HTR-8/SVneo (cell line): Measurements from ENCODE around the gene COA6.
"Not testable (repeated sequence)": the region's sequence is repeated elsewhere in the genome, so short reads cannot be mapped to it uniquely, and the experiment has no call there.

Experiments
- DNase-seq: peaks from one replicate; pipeline ENCODE4 v3.0.0; 2011; ENCODE audit warnings: low spot score, mixed read lengths; ENCODE audit not compliant: insufficient read length
- FAIRE-seq: peaks from 2 replicates; lab custom pipeline; 2011; peaks lifted over from hg19 to GRCh38; lab: Jason Lieb, UNC

Gene COA6

GRCh38 chr1:234368320-234369032, 4.8 kb upstream of the COA6 start:
- no peak for FAIRE-seq
- no peak for DNase-seq

GRCh38 chr1:234369033-234369430, 4.2 kb upstream of the COA6 start:
- FAIRE-seq: no peak
- DNase-seq: no peak

DNA sequence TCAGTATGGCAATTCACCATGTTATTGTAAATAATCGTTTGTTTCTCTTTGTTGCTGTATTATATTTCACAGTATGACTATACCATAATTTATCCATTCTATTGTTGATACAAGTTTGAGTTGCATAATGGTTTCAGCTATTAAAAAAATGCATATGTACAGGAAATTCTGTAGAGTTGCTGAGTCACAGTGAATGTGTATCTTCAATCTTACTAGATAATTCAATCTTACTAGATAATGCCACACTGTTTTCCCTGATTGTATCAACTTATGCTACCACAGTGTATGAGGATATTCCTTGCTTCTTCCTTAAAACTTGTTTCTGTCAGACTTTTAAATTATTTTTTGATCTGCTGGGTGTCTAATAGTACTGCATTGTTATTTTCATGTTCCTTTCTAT, 3.5 kb upstream of the COA6 start:
- FAIRE-seq: no peak
- no peak for DNase-seq

- FAIRE-seq (no peak), DNase-seq (no peak)
These were observed 1.8 kb upstream of the COA6 start for GRCh38 chr1:234371414-234371813.

GRCh38 chr1:234372011-234372757, 1.1 kb upstream of the COA6 start:
- no peak for FAIRE-seq
- DNase-seq: no peak

GRCh38 chr1:234373959-234374254, 651 bp downstream of the COA6 start:
- DNase-seq (no peak), FAIRE-seq (no peak)

GRCh38 chr1:234375672-234376071, 2.4 kb downstream of the COA6 start:
- no peak for DNase-seq
- no peak for FAIRE-seq

DNA sequence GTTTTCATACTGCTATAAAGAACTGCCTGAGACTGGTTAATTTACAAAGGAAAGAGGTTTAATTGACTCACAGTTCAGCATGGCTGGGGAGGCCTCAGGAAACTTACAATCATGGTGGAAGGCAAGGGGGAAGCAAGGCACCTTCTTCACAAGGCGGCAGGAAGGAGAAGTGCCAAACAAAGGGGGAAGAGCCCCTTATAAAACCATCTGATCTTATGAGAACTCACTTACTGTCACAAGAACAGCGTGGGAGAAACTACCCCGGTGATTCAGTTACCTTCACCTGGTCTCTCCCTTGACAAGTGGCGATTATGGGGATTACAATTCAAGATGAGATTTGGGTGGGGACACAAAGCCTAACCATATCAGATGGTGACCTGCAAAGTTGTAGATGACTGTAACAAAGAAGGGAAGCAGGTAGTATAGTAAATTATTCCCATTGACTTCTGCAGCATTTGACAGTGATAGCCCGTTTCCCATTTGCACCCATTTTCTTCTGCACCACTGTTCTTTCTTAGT, 6.4 kb downstream of the COA6 start:
- not testable (repeated sequence) for FAIRE-seq, DNase-seq

GRCh38 chr1:234381699-234382555, 8.7 kb downstream of the COA6 start:
- no peak for DNase-seq
- FAIRE-seq: no peak

- DNase-seq: no peak
- FAIRE-seq: no peak
These were observed 12.9 kb downstream of the COA6 start for GRCh38 chr1:234386122-234386521.

DNA sequence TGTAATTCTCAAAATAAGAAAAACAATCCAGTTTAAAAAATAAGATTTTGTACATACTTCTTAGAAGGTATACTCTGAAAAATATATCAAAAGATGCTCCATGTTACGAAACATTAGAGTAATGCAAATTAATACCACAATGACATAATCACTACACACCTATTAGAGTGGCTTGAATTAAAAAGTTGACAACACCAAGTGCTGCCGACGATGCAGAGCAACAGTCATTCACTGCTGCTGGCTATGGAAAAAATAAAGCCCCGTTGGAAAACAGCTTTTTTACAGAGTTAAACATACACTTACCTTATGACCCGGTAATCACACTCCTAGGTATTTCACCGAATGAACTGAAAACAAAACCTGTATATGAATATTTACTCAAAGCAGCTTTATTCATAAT, 14.8 kb downstream of the COA6 start:
- FAIRE-seq: no peak

DNA sequence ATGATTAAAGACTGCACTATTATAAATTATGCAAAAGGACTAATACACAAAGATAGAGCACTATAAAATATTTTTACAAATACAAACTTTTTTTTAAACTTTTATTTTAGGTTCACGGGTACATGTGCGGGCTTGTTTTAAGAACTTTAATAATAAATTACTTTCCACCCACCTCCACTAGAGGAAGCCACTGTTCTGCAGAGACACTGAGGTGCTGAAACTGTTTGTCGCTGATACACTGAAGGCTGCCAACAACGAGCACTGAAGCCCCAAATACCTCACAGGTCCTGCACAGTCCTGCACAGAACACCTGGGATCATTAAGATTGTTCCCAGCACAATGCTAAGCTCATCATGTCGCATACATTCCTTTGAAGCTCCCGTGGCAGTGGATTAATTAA, 19.9 kb downstream of the COA6 start:
- no peak for DNase-seq
- FAIRE-seq: no peak

More for the DNA sequence above, 14.8 kb downstream of the COA6 start:
- DNase-seq: no peak

- DNase-seq (no peak), FAIRE-seq (no peak)
These were observed 22.0 kb downstream of the COA6 start for GRCh38 chr1:234395297-234395696.

DNA sequence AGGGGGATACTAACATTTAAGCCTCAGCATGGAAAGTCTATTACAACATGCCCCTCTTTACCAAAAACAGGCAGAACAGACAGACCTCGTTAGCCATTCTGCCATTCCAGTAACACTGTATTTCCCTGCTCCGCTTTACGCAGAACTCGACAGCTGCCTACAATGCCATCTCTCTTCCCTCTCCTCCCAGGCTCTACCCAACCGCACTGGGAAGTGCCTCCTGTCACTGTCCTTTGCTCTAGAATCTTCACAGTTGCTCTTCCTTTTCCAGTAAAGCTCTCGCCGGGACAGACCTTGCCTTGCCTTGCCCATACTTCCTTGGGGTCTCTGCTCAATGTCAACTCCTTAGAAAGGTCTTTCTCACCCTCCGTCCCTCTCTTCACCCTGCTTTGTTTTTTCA, 22.8 kb downstream of the COA6 start:
- DNase-seq (no peak), FAIRE-seq (no peak)

- no peak for DNase-seq
- no peak for FAIRE-seq
These were observed 23.6 kb downstream of the COA6 start for GRCh38 chr1:234396871-234397270.

DNA sequence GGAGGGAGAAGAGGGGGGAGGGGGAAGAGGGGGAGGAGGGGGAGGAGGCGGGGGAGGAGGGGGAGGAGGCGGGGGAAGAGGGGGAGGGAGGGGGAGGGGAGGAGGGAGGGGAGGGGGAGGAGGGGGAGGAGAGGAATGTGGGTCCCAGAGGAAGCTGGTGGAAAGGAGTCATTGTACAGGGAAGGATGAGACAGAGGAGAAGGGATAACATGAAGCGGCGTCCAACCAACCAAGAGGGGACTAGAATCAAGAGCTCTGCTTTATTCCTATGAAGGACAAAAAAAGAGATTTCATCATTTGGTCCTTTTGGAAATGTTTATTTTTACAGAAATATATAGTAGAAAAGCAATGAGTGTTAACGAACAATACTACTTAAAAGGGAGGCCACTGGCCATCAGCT, 24.5 kb downstream of the COA6 start:
- FAIRE-seq (no peak), DNase-seq (no peak)

- FAIRE-seq (no peak), DNase-seq (no peak)
These were observed 25.7 kb downstream of the COA6 start for GRCh38 chr1:234398849-234399381.

- FAIRE-seq, DNase-seq: not testable (repeated sequence)
These were observed 26.3 kb downstream of the COA6 start for GRCh38 chr1:234399515-234399914.

DNA sequence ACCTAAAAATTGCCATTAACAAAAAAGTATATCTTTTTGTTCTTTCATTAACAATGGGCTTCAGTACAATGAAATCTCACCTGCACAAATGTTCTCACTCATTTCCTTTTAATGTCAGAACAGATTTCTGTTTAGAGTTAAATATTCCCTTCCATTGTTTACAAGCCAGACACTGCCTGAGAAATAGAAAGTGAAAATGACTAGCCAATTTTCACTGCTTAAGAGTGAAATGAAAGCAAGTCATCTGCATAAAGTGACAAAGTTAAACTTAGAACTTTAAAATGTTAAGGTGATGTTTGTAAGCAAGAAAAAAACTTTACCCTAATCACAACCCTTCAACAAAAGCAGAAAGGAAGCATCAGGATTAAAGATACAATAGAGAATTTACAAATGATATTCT, 27.5 kb downstream of the COA6 start:
- FAIRE-seq (no peak), DNase-seq (no peak)

- DNase-seq (no peak), FAIRE-seq (no peak)
These were observed 28.4 kb downstream of the COA6 start for GRCh38 chr1:234401658-234402057.

DNA sequence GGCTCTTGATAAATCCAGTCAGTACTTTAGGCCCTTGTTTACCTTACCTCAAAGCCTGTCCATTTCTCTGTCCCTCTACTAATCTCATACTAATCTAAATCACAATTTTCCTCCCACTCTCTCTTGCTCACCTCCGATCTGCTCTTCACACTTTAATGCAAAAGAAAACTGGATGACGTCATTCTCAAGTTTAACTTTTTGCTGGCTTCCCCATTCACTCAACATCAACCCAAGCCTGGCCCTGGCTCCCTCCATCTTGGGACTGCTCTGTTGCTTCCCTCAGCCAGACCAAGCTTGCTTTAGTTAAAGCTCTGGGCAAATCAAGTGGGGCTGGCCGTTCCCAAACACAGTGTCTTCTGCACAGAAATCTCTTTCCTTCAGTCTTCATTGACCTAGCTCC, 29.7 kb downstream of the COA6 start:
- DNase-seq (no peak), FAIRE-seq (no peak)
